H4 (cell line): ENCODE measurements around the gene HNRNPM. TPM values are rescaled to one million over a fixed set of nuclear protein-coding genes. Genes with fewer than 3 reads are reported as not detected.

Source experiments
- total RNA-seq: library from RNA; depleted of rRNA; stranded (reverse); fragments of >200 nt; shearing (Covaris generic); gene quantifications from 2 replicates; pipeline ENCODE4 v1.2.3, GENCODE V29; 2014; rRNA removed

HNRNPM gene
- total RNA-seq, 1 experiment from 2014 or later: 75.1 TPM

Other genes starting within 250 kb of the HNRNPM start
- 12.7 and 13.9 TPM in 2 replicates for gene CERS4, start 235.6 kb upstream of the HNRNPM start, total RNA-seq
- gene CD320, start 136.6 kb upstream of the HNRNPM start, total RNA-seq: 210 and 214 TPM in 2 replicates
- gene NDUFA7, start 123.6 kb upstream of the HNRNPM start, total RNA-seq: 57.7 and 71.5 TPM in 2 replicates
- gene RPS28, start 123.5 kb upstream of the HNRNPM start, total RNA-seq: 318 and 344 TPM in 2 replicates
- 0.04 and 0.12 TPM in 2 replicates for gene KANK3, start 101.7 kb upstream of the HNRNPM start, total RNA-seq
- 0.19 TPM in 1 of 2 replicates, not detected in the other for gene ANGPTL4, start 80.8 kb upstream of the HNRNPM start, total RNA-seq
- gene RAB11B, start 54.6 kb upstream of the HNRNPM start, total RNA-seq: 9.9 and 11.8 TPM in 2 replicates
- gene MARCHF2, start 31.7 kb upstream of the HNRNPM start, total RNA-seq: 28.0 and 30.6 TPM in 2 replicates
- gene PRAM1, start 57.7 kb downstream of the HNRNPM start, total RNA-seq: not detected in 2 replicates
- 7.0 and 9.3 TPM in 2 replicates for gene ZNF414, start 69.2 kb downstream of the HNRNPM start, total RNA-seq
- gene MYO1F, start 132.5 kb downstream of the HNRNPM start, total RNA-seq: 0.17 TPM in 1 of 2 replicates, not detected in the other
- 0.62 and 0.83 TPM in 2 replicates for gene ADAMTS10, start 165.7 kb downstream of the HNRNPM start, total RNA-seq
- not detected in 2 replicates for gene NFILZ, start 185.7 kb downstream of the HNRNPM start, total RNA-seq